Smooth muscle cell of the brain vasculature (primary cell): Measurements from ENCODE around the gene SUPV3L1.

Experiments
- DNase-seq: peaks from one replicate; pipeline ENCODE4 v3.0.0-alpha.2; 2012; ENCODE audit warnings: low read depth, low spot score

The SUPV3L1 gene

DNA sequence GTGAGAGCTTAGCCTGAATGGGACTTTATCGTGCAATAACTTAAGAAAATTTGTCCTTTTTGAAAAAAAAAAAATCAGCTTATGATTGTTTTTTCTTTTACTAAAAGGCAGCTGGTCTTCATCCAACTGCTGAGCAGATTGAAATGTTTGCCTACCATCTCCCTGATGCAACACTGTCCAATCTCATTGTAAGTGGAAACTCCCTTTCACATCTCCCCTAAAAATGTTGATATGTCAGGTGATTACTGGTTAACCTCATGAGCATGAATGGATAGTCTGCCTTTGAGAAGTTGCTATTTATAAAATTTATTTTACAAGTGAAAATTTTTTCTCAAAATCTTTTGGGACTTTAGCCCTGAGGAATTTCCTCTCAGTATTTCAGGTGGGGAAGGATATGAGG lies 22.3 kb downstream of the SUPV3L1 start:
- DNase-seq = no peak

DNA sequence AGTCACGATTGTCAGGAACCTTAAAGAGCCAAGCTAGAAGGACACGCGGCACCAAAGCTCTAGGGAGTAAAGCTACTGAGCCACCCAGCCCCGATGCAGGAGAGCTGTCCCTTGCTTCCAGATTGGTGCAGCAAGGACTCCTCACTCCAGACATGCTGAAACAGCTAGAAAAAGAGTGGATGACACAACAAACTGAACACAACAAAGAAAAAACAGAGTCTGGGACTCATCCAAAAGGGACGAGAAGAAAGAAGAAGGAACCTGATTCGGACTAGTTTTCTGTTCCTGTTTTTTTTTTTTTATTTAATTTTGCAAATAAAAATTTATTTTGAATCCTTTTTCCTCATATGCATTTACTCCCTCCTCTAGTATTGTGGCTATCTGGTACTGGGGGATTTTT lies 28.7 kb downstream of the SUPV3L1 start:
- no peak for DNase-seq

- no peak for DNase-seq
These were observed 29.9 kb downstream of the SUPV3L1 start for GRCh38 chr10:69209787-69210484.

DNA sequence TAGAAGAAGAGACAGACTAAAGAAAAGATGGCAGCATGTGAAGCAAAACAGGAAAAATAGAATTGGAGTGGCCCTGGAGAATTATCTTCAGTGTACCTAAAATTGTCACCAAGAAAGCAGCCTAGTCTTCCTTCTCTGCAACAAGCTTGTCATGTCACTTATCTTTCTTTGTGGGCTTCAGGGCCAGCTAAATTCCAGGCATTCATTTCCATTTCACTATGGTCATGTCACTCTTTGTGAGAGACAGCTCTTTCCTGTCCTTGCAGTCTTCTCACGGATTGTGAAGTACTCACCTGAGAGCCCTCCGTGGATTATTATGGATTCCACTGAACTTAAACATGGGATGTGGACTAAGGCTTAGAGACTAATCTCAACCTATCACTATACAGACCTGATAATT lies 31.1 kb downstream of the SUPV3L1 start:
- no peak for DNase-seq

DNA sequence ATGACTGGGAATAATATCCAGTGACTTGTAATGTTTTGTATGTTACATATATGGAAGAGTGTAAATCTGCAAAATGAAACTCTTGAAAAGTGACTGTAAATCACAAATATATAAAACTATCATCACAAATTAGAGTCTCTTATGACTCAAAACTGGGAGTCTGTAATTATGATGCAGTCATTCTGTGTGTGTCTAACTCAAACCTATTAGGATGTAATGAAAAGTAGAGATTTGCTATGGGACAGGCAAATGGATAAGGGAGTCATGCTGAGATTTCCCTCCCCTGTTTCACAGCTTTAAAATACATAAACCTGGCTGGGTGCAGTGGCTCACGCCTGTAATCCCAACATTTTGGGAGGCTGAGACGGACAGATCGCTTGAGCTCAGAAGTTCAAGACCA lies 31.5 kb downstream of the SUPV3L1 start:
- no peak for DNase-seq

DNA sequence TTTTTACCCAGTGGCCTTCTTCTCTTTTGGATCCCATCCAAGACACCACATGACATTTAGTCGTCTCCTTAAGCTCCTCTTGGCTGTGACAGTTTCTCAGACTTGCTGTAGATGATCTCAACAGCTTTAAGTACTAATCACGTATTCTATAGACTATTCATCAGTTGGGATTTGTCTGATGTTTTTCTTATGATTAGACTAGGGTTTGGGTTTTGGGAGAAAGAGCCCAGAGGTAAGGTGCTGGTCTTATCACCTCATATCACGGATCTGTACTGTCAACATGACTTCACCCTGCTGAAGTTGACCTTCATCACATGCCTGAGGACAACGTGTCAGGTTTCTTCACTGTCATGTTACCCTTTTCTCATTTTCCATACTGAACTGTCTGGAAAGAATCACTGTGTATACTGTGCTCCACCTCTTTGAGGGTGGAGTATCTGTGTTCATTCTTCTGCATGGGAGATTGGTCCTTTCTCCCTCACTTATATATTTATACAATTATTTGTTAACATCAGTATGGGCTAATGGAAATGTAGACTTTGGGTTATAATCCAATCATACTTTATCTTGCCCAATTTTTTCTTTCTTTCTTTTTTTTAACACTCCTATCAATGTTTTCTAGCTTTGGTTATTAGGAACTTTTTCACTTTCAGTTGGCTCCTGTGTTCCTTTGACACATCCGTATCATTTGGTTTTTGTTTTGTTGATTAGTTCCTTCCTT lies 33.7 kb downstream of the SUPV3L1 start:
- DNase-seq = no peak

DNA sequence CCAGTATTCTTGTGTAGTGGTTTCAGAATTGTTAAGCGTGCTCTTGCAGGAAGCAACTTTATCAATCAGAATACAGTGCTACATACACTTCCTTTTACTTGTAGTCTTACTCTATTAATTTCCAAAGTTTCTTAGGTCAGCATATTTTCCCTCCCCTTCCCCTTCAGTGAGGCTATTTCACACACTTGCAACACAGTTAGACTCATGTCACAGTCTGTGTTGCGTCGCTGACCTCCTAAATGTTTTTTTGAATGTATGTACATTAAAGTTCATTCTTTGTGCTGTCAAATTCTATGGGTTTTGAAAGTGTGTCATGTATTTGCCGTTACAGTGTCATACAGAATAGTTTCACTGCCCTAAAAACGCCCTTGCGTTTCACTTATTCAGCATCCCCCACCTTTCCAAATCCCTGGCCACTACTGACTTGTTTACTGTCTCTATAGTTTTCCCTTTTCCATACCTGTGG lies 34.7 kb downstream of the SUPV3L1 start:
- DNase-seq = no peak

GRCh38 chr10:69215405-69216171 lies 35.6 kb downstream of the SUPV3L1 start:
- DNase-seq = no peak

GRCh38 chr10:69216577-69217118 lies 36.6 kb downstream of the SUPV3L1 start:
- no peak for DNase-seq

DNA sequence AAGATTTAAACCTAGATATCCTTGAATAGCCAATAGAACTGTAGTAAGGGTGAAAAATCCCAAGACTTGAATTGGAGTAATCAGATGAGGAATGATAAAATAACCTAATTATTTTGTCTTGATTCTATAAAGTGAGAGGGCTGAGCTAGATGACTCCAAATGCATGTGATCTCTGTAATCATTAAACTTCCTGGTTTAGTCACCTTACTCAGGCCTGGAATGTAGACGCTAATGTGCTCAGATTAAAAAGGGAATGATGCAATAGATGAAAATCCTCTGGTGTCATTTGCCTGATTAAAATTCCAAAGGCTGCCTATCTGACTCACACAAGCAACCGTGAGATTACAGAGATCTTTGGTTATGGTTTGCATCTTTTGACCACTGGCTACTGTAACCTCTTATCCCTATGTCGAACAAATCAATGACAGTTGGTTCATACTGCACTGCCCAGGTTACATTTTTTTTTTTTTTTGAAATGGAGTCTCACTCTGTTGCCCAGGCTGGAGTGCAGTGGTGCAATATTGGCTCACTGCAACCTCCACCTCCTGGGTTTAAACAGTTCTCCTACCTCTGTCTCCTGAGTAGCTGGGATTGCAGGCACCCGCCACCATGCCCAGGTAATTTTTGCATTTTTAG lies 37.2 kb downstream of the SUPV3L1 start:
- DNase-seq = no peak

DNA sequence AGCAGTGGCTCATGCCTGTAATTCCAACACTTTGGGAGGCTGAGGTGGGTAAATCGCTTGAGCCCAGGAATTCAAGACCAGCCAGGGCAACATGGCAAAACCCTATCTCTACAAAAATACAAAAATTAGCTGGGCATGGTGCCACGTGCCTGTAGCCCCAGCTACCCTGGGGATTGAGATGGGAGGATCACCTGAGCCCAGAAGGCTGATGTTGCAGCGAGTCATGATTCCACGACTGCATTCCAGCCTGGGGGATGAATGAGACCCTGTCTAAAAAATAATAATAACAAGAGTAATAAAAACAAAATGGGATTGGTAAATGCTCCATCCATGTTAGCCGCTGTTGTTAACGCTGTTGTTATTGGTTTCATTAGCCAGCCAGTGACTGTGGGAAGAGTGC lies 38.8 kb downstream of the SUPV3L1 start:
- DNase-seq = no peak

- no peak for DNase-seq
These were observed 40.0 kb downstream of the SUPV3L1 start, which contains the start of gene HKDC1 for GRCh38 chr10:69220041-69220451. Gene HKDC1, plus strand, starts transcription at chr10:69220332. Its CDS starts 104 bp downstream, at chr10:69220436.

- no peak for DNase-seq
These were observed 40.5 kb downstream of the SUPV3L1 start for GRCh38 chr10:69220507-69220906.

DNA sequence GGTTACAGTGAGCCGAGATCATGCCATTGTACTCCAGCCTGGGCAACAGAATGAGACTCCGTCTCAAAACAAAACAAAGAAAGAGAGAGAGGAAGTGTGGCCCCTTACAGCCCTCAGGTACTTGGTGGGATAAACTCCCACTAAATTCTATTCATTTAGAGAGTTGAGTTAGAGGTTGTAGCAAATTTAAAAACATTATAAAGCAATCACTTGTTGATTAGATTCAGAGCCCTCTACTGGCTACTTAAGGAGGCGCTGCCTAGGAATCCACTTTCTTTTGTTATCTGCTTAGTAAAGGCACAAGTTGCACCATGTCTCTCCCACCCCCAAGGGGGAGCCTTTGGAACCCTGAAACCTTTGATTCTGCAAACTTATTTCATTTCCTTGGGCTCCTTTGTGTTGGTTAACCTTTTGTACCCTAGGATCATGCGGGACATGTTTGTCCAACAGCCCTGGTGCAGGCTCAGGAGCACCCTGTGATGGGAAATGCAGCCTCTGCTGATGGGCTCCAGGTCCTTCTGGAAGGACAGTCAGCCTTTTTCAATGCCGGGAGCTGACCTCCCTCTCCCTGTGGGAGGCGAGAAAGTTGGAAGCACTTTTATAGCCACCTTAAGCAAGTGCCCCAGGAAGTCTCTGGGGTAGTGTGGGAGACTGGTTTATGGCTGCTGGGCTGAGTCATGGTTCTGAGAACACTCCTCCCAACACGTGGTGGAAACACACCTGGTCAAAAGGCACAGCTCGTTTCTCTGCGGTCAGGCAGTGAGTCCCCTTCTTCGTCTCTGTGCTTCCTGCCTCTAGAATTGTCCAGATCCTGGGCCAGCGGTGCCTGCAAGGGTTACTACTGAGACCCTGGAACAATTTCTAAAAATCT lies 42.4 kb downstream of the SUPV3L1 start:
- DNase-seq = peak; percentile 28

- DNase-seq = no peak
These were observed 43.0 kb downstream of the SUPV3L1 start for GRCh38 chr10:69223028-69223342.

GRCh38 chr10:69224862-69225657 lies 45.0 kb downstream of the SUPV3L1 start:
- DNase-seq = no peak

GRCh38 chr10:69225681-69226080 lies 45.6 kb downstream of the SUPV3L1 start:
- no peak for DNase-seq

DNA sequence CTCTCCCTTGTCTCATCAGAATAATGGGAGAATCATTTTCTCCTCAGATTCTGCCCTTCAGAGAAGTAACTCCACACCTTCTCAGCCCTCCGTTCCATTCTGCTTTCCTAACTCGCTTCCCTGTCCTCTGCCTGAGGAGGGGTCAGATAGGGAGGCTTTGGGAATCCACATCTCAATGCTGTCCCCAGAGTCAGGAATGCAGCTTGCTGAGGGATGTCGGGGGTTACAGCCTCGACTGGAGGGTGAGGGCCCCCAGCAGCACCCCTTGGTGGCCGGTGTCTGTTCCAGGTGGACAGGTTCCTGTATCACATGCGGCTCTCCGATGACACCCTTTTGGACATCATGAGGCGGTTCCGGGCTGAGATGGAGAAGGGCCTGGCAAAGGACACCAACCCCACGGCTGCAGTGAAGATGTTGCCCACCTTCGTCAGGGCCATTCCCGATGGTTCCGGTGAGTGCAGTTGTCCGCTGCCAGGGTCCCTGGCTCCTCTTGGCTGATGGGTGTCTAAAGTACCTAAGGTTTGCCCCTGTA lies 47.0 kb downstream of the SUPV3L1 start:
- DNase-seq = no peak

GRCh38 chr10:69228151-69228550 lies 48.1 kb downstream of the SUPV3L1 start:
- no peak for DNase-seq

GRCh38 chr10:69229616-69229916 lies 49.5 kb downstream of the SUPV3L1 start:
- no peak for DNase-seq
